GM04504 (cell line): ENCODE data around the gene WFDC5.
"Not testable (repeated sequence)": the region's sequence is repeated elsewhere in the genome, so short reads cannot be mapped to it uniquely, and the experiment has no call there.

Experiments used
- DNase-seq: peaks from one replicate; pipeline ENCODE4 v3.0.0-alpha.2; 2012; ENCODE audit warnings: low read depth

The WFDC5 gene

GRCh38 chr20:45114465-45115385, at the start of gene WFDC5:
TSS of gene WFDC5 (minus strand) at chr20:45115174. CDS start at chr20:45115083, 91 bp downstream.
- DNase-seq, result no peak

- no peak for DNase-seq
These were observed 48.3 kb upstream of the WFDC5 start for GRCh38 chr20:45163083-45163803.

- peak; percentile 67 for DNase-seq
These were observed 43.0 kb upstream of the WFDC5 start for GRCh38 chr20:45157962-45158361.

- no peak for DNase-seq
These were observed 41.7 kb upstream of the WFDC5 start for GRCh38 chr20:45156713-45157112.

GRCh38 chr20:45154794-45155193, 39.8 kb upstream of the WFDC5 start:
- DNase-seq, result not testable (repeated sequence)

GRCh38 chr20:45154183-45154582, 39.2 kb upstream of the WFDC5 start:
- no peak for DNase-seq

GRCh38 chr20:45153752-45154151, 38.8 kb upstream of the WFDC5 start:
- no peak for DNase-seq

GRCh38 chr20:45153147-45153546, 38.2 kb upstream of the WFDC5 start:
- DNase-seq, result no peak

- no peak for DNase-seq
These were observed 37.4 kb upstream of the WFDC5 start for GRCh38 chr20:45152405-45152804.

GRCh38 chr20:45149062-45149461, 34.1 kb upstream of the WFDC5 start:
- DNase-seq, result no peak

- DNase-seq, result no peak
These were observed 25.9 kb upstream of the WFDC5 start for GRCh38 chr20:45140836-45141235.

GRCh38 chr20:45139733-45140375, 24.9 kb upstream of the WFDC5 start:
- not testable (repeated sequence) for DNase-seq

GRCh38 chr20:45138561-45139300, 23.8 kb upstream of the WFDC5 start:
- no peak for DNase-seq

GRCh38 chr20:45136911-45137310, 21.9 kb upstream of the WFDC5 start:
- DNase-seq, result no peak

GRCh38 chr20:45128099-45128498, 13.1 kb upstream of the WFDC5 start:
- no peak for DNase-seq

- no peak for DNase-seq
These were observed 9.4 kb upstream of the WFDC5 start, which contains the start of gene WFDC12 for GRCh38 chr20:45124365-45124764. TSS of gene WFDC12 (minus strand) at chr20:45124465. CDS start at chr20:45124447, 18 bp downstream.

GRCh38 chr20:45121388-45121787, 6.4 kb upstream of the WFDC5 start:
- no peak for DNase-seq

- no peak for DNase-seq
These were observed 4.7 kb upstream of the WFDC5 start for GRCh38 chr20:45119556-45120266.

- no peak for DNase-seq
These were observed 3.1 kb upstream of the WFDC5 start for GRCh38 chr20:45118028-45118427.

GRCh38 chr20:45117581-45117980, 2.6 kb upstream of the WFDC5 start:
- DNase-seq, result no peak

GRCh38 chr20:45115829-45116228, 855 bp upstream of the WFDC5 start:
- DNase-seq, result no peak
